H9 (cell line): ENCODE measurements around the gene CCNI2. TPM values are rescaled to one million over a fixed set of nuclear protein-coding genes. Genes with fewer than 3 reads are reported as not detected.

ENCODE experiments used
- DNase-seq: peaks from one replicate; pipeline ENCODE4 v3.0.0-alpha.2; 2017
- H2AFZ ChIP-seq: one replicate; pipeline ENCODE4 v1.6.1; 2013; ENCODE audit warnings: mild to moderate bottlenecking, low read length, control low read depth, moderate library complexity
- H2AK5ac ChIP-seq: 2 replicates; pipeline ENCODE4 v1.6.1; 2013; ENCODE audit warnings: low read length, control low read depth, mixed read lengths; ENCODE audit not compliant: insufficient read length
- H2BK120ac ChIP-seq: one replicate; pipeline ENCODE4 v1.6.1; 2013; ENCODE audit warnings: low read depth, mild to moderate bottlenecking, low read length, control low read depth, inconsistent platforms; ENCODE audit not compliant: poor library complexity, severe bottlenecking
- H2BK12ac ChIP-seq: 2 replicates; pipeline ENCODE4 v1.6.1; 2013; ENCODE audit warnings: low read length, control low read depth, mixed read lengths, low read depth; ENCODE audit not compliant: insufficient read length
- H2BK15ac ChIP-seq: 2 replicates; pipeline ENCODE4 v1.6.1; 2013; ENCODE audit warnings: low read depth, low read length, control low read depth
- H2BK20ac ChIP-seq: one replicate; pipeline ENCODE4 v1.6.1; 2013; ENCODE audit warnings: low read depth, mild to moderate bottlenecking, low read length, control low read depth, inconsistent platforms; ENCODE audit not compliant: poor library complexity, severe bottlenecking
- H2BK5ac ChIP-seq: 2 replicates; pipeline ENCODE4 v1.6.1; 2013; ENCODE audit warnings: low read length, control low read depth, mixed read lengths; ENCODE audit not compliant: insufficient read length
- H3K14ac ChIP-seq: 2 replicates; pipeline ENCODE4 v1.6.1; 2013; ENCODE audit warnings: low read length, control low read depth; ENCODE audit not compliant: insufficient read depth
- H3K18ac ChIP-seq: 2 replicates; pipeline ENCODE4 v1.6.1; 2013; ENCODE audit warnings: low read depth, mild to moderate bottlenecking, mixed read lengths, low read length, control low read depth; ENCODE audit not compliant: insufficient read length
- H3K23ac ChIP-seq: 2 replicates; pipeline ENCODE4 v1.6.1; 2013; ENCODE audit warnings: low read length, control low read depth, mixed read lengths, low read depth; ENCODE audit not compliant: insufficient read length
- H3K23me2 ChIP-seq: 2 replicates; pipeline ENCODE4 v1.6.1; 2013; ENCODE audit warnings: low read depth, mild to moderate bottlenecking, mixed read lengths, low read length, control low read depth; ENCODE audit not compliant: insufficient read length, poor library complexity, severe bottlenecking
- H3K27ac ChIP-seq: 2 replicates; pipeline ENCODE4 v1.5.1; 2013; ENCODE audit warnings: low read length, control low read depth, mixed read lengths, low read depth; ENCODE audit not compliant: insufficient read length
- H3K27me3 ChIP-seq: 2 replicates; pipeline ENCODE4 v1.6.1; 2013; ENCODE audit warnings: low read length, control low read depth, inconsistent platforms; ENCODE audit not compliant: insufficient read depth
- H3K4ac ChIP-seq: 2 replicates; pipeline ENCODE4 v1.6.1; 2013; ENCODE audit warnings: low read depth, mild to moderate bottlenecking, control low read depth, inconsistent platforms, low read length, moderate library complexity
- H3K4me1 ChIP-seq: 2 replicates; pipeline ENCODE4 v1.6.1; 2013; ENCODE audit warnings: low read length, control low read depth, inconsistent platforms; ENCODE audit not compliant: insufficient read depth
- H3K4me2 ChIP-seq: 2 replicates; pipeline ENCODE4 v1.6.1; 2013; ENCODE audit warnings: low read length, control low read depth, mixed read lengths; ENCODE audit not compliant: insufficient read length, insufficient read depth
- H3K56ac ChIP-seq: 2 replicates; pipeline ENCODE4 v1.6.1; 2013; ENCODE audit warnings: low read depth, mild to moderate bottlenecking, mixed read lengths, low read length, control low read depth; ENCODE audit not compliant: insufficient read length
- H3K79me1 ChIP-seq: 2 replicates; pipeline ENCODE4 v1.6.1; 2013; ENCODE audit warnings: low read depth, mild to moderate bottlenecking, moderate library complexity, low read length, control low read depth, inconsistent platforms; ENCODE audit not compliant: insufficient read depth, poor library complexity, severe bottlenecking
- H3K79me2 ChIP-seq: 2 replicates; pipeline ENCODE4 v1.6.1; 2013; ENCODE audit warnings: low read length, control low read depth, inconsistent platforms; ENCODE audit not compliant: insufficient read depth
- H3K9ac ChIP-seq: 2 replicates; pipeline ENCODE4 v1.6.1; 2013; ENCODE audit warnings: low read length, control low read depth, mixed read lengths; ENCODE audit not compliant: insufficient read length; ENCODE audit errors: extremely low read depth
- H3K9me3 ChIP-seq: one replicate; pipeline ENCODE4 v1.6.1; 2013; ENCODE audit warnings: low read depth, low read length, inconsistent platforms; ENCODE audit not compliant: control insufficient read depth
- H3T11ph ChIP-seq: one replicate; pipeline ENCODE4 v1.6.1; 2013; ENCODE audit warnings: mild to moderate bottlenecking, low read length, control low read depth, inconsistent platforms
- H4K20me1 ChIP-seq: one replicate; pipeline ENCODE4 v1.6.1; 2013; ENCODE audit not compliant: control insufficient read depth, insufficient read length, insufficient read depth
- H4K5ac ChIP-seq: 2 replicates; pipeline ENCODE4 v1.6.1; 2013; ENCODE audit warnings: low read depth, mild to moderate bottlenecking, mixed read lengths, low read length, control low read depth; ENCODE audit not compliant: insufficient read length
- H4K8ac ChIP-seq: replicated peaks from 2 replicates; pipeline ENCODE4 v1.6.1; 2013; ENCODE audit warnings: low read length, control low read depth, mixed read lengths, low read depth; ENCODE audit not compliant: insufficient read length
- H4K91ac ChIP-seq: 2 replicates; pipeline ENCODE4 v1.6.1; 2013; ENCODE audit warnings: low read depth, mild to moderate bottlenecking, moderate library complexity, mixed read lengths, low read length, control low read depth; ENCODE audit not compliant: insufficient read length
- H3K27ac Mint-ChIP-seq, 3 experiments: 2 replicates in 2 of 3; 3 replicates in 1 of 3; pipeline ENCODE4 v1.8.0; 2020 to 2021; ENCODE audit warnings: mixed read lengths in 3 of 3, mild to moderate bottlenecking in 1 of 3, moderate library complexity in 1 of 3
- H3K27me3 Mint-ChIP-seq: 2 replicates; pipeline ENCODE4 v1.8.0; 2021; ENCODE audit warnings: low read depth, mild to moderate bottlenecking, moderate library complexity, mixed read lengths
- H3K36me3 Mint-ChIP-seq, 3 experiments: 2 replicates in 2 of 3; 3 replicates in 1 of 3; pipeline ENCODE4 v1.8.0; 2020 to 2021; ENCODE audit warnings: low read depth in 3 of 3, mixed read lengths in 3 of 3; ENCODE audit not compliant: insufficient read depth in 1 of 3
- H3K4me1 Mint-ChIP-seq, 2 experiments: 2 replicates each; pipeline ENCODE4 v1.8.0; 2020; ENCODE audit warnings: mixed read lengths in 2 of 2
- H3K4me3 Mint-ChIP-seq, 2 experiments: 2 replicates in 1 of 2; 3 replicates in 1 of 2; pipeline ENCODE4 v1.8.0; 2020 to 2021; ENCODE audit warnings: mild to moderate bottlenecking in 2 of 2, mixed read lengths in 2 of 2, moderate library complexity in 1 of 2
- H3K9me3 Mint-ChIP-seq, 2 experiments: 2 replicates in 1 of 2; 3 replicates in 1 of 2; pipeline ENCODE4 v1.8.0; 2020; ENCODE audit warnings: mild to moderate bottlenecking in 2 of 2, mixed read lengths in 2 of 2, moderate library complexity in 1 of 2
- CTCF ChIP-seq: fragments of 200-600 bp; sonication (generic); conservative IDR thresholded peaks from 3 replicates; pipeline ENCODE4 v1.8.0; 2021; ENCODE audit warnings: antibody characterized with exemption, mild to moderate bottlenecking
- WGBS: extraction: QIAGEN DNeasy Blood & Tissue Kit; methylation state at CpG from one replicate; pipeline ENCODE4 v1.1.7; 2013; ENCODE audit warnings: missing lambda C conversion rate, low lambda C conversion rate, mixed read lengths; ENCODE audit not compliant: insufficient read length; ENCODE audit errors: extremely low coverage; 5-methylcytosine and 5-hydroxymethylcytosine counted together
- total RNA-seq: library from RNA; stranded (reverse); gene quantifications from 2 replicates; pipeline ENCODE4 v1.2.1, GENCODE V29; 2021

Gene CCNI2
- total RNA-seq, 1 experiment from 2014 or later: 0.57 TPM

- Histone ChIP-seq H3K9ac (no peak overlapping the region), H2BK5ac (no peak overlapping the region), H3K9me3 (no peaks in the 10 kb centered on the region), H3K4me1 (no peaks in the 10 kb centered on the region), H4K91ac (no peak overlapping the region), H3K27ac (no peak overlapping the region), H2BK12ac (no peak overlapping the region), H2BK20ac (no peak overlapping the region), H2BK15ac (no peak overlapping the region), H3K23me2 (no peaks in the 10 kb centered on the region), H4K20me1 (no peaks in the 10 kb centered on the region), H3K79me2 (no peaks in the 10 kb centered on the region), H3K79me1 (no peaks in the 10 kb centered on the region), H3T11ph (no peak overlapping the region), H3K4me2 (no peak overlapping the region), H3K23ac (no peak overlapping the region), H3K4ac (no peak overlapping the region), H4K8ac (no peak overlapping the region), H2BK120ac (no peak overlapping the region), H3K27me3 (no peaks in the 10 kb centered on the region), H2AFZ (no peak overlapping the region), H3K56ac (no peak overlapping the region), H3K14ac (no peak overlapping the region), H2AK5ac (no peak overlapping the region), H3K18ac (no peak overlapping the region), H4K5ac (no peak overlapping the region)
- H3K4me3 Mint-ChIP-seq: no peak overlapping the region
- no peak for DNase-seq
- H3K36me3 Mint-ChIP-seq: peaks cover 0 to 6% (median 0%) of the 10 kb centered on the region in 3 experiments; a peak in 1 of 7 replicates
- no peaks in the 10 kb centered on the region for H3K4me1 Mint-ChIP-seq
- no peak overlapping the region for H3K27ac Mint-ChIP-seq
- no peaks in the 10 kb centered on the region for H3K9me3 Mint-ChIP-seq
- no peak for TF ChIP-seq CTCF
- H3K27me3 Mint-ChIP-seq: no peaks in the 10 kb centered on the region
- WGBS: no CpG with 5 or more reads among the region's 5 CpGs
Measured at GRCh38 chr5:132718544-132719312, 28.5 kb upstream of the CCNI2 start.
